Fibroblast of skin of abdomen (primary cell): ENCODE measurements around the gene MCOLN1.
A peak's percentile ranks its signal among the peaks of the same experiment; 100 is the strongest.
"Not testable (repeated sequence)": the region's sequence is repeated elsewhere in the genome, so short reads cannot be mapped to it uniquely, and the experiment has no call there.

ENCODE experiments used
- DNase-seq: peaks from one replicate; pipeline ENCODE4 v3.0.0-alpha.2; 2013

The MCOLN1 gene

DNA sequence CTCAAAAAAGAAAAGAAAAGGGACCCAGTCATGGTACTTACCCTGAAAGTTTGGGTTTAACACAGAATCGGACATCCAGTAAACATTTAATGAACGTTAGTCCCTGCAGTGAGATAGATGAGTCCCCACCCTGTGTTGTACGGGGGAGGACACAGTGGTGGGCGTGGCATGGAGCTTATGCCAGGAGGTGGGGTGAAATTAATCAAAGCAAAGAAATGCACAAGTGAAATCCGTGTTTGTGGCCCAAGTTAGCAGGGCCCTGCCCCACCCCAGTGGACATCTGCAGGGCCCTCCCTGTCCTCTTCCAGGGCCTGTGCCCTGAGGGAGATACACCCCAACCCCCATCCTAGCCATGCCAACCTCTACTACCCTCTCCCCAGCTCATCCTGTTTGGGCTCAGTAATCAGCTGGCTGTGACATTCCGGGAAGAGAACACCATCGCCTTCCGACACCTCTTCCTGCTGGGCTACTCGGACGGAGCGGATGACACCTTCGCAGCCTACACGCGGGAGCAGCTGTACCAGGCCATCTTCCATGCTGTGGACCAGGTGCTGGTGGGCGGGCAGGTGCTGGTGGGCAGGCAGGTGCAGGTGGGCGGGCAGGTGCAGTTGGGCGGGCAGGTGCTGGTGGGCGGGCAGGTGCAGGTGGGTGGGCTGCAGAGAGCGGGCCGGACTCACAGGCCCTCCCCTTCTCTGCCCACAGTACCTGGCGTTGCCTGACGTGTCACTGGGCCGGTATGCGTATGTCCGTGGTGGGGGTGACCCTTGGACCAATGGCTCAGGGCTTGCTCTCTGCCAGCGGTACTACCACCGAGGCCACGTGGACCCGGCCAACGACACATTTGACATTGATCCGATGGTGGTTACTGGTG is 3.9 kb downstream of the MCOLN1 start:
- DNase-seq = no peak

GRCh38 chr19:7527516-7528191 is 5.2 kb downstream of the MCOLN1 start:
- no peak for DNase-seq

DNA sequence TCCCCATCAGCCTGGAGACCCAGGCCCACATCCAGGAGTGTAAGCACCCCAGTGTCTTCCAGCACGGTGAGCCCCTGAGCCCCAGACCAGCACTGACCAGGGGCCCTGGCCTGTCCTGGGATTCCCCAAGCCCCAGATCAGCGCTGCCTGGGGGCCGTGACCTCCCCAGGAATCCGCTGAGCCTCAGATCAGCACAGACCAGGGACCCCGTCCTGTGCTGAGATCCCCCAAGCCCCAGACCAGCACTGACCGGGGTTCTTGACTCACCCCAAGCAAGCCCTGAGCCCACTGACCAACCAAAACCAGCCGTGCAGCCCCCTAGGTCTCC is 5.7 kb downstream of the MCOLN1 start:
- no peak for DNase-seq

DNA sequence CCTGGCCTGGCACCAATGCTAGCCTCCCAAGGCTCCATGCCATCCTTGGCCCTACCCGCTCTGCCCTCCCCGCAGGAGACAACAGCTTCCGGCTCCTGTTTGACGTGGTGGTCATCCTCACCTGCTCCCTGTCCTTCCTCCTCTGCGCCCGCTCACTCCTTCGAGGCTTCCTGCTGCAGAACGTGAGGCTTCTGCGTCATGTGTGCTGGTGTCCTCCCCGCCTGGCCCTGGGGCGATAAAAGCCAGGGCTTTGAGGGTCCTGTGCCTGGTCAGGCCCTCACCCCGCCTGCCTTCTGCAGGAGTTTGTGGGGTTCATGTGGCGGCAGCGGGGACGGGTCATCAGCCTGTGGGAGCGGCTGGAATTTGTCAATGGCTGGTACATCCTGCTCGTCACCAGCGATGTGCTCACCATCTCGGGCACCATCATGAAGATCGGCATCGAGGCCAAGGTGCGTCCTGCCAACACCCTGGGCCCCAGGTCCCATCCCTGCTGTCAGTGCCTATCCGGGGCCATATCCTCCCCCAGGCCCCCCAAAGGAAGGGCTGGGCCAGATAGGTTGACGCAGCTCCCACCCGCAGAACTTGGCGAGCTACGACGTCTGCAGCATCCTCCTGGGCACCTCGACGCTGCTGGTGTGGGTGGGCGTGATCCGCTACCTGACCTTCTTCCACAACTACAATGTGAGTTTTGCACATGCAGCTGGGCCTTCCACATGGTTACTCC is 6.3 kb downstream of the MCOLN1 start:
- no peak for DNase-seq

DNA sequence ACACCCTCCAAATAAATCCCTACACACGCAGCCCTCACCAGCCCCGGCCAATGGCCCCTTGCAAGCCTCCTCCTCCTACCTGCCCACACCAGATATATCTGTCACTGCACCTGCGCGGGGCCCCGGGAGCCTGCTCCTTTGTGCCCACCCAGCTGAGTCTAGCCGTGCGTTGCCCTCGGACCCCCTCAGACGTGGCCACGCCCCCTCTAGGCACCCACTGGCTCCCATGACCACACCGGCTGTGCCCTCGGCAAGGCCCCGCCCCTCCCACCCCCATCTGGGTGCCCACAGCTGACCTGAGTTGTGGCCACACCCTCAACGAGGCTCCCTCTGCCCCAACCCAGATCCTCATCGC is 6.8 kb downstream of the MCOLN1 start:
- no peak for DNase-seq

GRCh38 chr19:7529610-7530490 is 7.4 kb downstream of the MCOLN1 start:
- DNase-seq = no peak

- peak; percentile 63 for DNase-seq
Observed at GRCh38 chr19:7533281-7533885, 11.0 kb downstream of the MCOLN1 start.

DNA sequence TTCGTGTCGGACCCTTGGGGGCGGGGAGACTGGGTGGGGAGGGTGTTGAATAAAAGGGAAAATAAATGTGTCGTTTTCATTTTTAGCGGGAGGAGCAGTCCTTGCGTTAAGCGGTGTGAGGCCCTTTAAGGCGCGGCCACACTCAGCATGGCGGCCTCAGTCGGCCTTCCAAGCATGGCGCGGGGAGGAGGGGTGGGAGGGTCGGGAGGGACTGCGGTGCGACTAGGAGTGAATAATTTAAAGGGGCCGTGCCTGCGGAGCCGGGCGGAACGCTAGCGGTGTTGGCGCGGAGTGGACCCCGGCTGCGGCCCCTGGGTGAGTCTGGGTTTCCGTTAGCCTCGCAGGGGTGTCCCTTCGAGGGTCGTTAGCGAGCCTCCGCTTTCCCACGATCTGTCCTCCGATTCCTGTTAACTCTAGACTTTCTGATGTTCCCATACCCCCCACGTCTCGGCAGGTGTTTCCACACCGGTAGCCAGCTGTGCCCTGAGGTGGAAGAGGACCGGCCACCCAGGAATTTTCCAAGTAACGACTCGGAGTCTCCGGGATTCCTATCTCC is 11.6 kb downstream of the MCOLN1 start:
- peak; percentile 86 for DNase-seq

GRCh38 chr19:7534531-7535046 is 12.2 kb downstream of the MCOLN1 start:
- peak; percentile 86 for DNase-seq

GRCh38 chr19:7535047-7535997 is 12.9 kb downstream of the MCOLN1 start, which contains the start of gene PNPLA6:
TSS of gene PNPLA6 (plus strand) at chr19:7535717. CDS start at chr19:7535789, 72 bp downstream.
- DNase-seq = peak; percentile 92

DNA sequence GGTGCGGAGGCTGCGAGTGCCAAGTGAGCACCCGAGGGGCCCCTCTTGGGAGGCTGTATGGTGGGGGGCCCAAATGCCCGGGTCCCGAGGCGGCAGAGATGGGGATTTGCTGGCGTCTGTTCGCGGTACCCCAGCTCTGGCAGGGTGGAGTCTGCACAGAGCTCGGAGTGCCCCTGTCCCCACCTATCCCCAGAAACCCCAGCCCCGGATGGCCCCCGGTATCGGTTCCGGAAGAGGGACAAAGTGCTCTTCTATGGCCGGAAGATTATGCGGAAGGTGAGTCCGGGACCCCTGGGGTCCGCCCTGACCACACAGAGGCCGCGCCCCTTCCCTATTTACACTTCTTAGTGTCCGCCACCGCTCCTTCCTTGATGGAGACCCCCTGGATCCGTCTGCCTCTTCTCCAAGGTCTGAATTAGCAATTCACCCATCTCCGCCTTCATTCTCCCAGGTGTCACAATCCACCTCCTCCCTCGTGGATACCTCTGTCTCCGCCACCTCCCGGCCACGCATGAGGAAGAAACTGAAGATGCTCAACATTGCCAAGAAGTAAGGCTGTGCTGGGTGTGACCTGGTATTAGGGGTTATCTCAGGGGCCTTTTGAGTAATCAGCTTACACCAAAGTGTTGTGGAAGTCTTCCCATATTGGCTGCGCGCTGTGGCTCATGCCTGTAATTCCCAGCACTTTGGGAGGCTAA is 13.7 kb downstream of the MCOLN1 start:
- DNase-seq = no peak

DNA sequence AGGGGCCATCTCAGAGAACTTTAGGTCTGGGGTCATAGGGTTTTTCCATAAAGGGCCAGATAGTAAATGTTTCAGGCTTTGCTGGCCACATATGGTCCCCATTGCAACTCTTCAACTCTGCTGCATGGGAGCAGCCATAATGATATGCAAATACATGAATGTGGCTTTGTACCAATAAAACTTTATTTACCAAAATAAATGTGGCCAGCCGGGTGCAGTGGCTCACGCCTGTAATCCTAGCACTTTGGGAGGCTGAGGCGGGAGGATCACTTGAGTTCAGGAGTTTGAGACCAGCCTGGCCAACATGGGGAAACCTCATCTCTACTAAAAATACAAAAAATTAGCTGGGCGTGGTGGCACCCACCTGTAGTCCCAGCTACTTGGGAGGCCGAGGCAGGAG is 16.6 kb downstream of the MCOLN1 start:
- DNase-seq = not testable (repeated sequence)

DNA sequence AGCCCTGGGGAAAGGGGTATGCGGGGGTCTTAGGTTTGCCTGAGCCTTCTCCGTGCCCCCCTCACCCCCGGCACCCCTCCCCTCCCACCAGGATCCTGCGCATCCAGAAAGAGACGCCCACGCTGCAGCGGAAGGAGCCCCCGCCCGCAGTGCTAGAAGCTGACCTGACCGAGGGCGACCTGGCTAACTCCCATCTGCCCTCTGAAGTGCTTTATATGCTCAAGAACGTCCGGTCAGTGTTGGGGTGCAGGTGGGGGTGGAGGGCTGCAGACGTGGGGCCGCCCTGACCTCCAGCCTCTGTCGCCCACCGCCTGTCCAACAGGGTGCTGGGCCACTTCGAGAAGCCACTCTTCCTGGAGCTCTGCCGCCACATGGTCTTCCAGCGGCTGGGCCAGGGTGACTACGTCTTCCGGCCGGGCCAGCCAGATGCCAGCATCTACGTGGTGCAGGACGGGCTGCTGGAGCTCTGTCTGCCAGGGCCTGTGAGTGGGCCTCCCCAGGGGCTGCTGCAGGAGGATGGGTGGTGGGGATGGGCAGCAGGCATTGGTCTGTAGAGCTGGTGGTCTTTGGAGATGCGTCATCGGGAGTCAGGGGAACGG is 17.5 kb downstream of the MCOLN1 start:
- no peak for DNase-seq

DNA sequence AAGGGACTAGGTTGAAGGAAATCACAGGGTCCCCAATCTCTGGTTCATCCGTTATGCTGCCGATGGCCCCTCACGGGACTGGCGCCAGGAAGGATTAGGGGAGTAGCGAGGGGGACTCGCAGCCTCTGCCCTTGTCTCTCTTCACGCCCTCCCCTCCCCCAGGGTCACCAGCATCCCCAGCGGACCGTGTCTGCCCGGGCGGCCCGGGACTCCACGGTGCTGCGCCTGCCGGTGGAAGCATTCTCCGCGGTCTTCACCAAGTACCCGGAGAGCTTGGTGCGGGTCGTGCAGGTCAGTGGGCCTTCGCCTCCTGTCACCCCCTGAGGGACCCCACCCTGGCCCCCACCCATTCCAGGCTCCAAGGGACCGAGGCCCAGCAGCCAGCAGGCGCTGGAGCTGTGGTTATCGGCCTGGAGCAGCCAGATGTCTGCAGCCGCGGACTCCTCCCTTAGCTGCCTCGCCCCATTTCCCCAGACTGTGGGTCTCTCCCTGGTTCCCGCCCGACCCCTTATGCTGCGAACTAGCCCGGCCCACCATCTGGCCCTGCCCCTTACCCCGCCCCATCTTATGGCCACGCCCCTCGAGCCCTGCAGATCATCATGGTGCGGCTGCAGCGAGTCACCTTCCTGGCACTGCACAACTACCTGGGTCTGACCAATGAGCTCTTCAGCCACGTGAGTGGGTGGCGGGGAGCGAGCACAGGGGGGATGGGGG is 18.5 kb downstream of the MCOLN1 start:
- DNase-seq = peak; percentile 32

- no peak for DNase-seq
Observed at GRCh38 chr19:7541475-7541824, 19.0 kb downstream of the MCOLN1 start.

DNA sequence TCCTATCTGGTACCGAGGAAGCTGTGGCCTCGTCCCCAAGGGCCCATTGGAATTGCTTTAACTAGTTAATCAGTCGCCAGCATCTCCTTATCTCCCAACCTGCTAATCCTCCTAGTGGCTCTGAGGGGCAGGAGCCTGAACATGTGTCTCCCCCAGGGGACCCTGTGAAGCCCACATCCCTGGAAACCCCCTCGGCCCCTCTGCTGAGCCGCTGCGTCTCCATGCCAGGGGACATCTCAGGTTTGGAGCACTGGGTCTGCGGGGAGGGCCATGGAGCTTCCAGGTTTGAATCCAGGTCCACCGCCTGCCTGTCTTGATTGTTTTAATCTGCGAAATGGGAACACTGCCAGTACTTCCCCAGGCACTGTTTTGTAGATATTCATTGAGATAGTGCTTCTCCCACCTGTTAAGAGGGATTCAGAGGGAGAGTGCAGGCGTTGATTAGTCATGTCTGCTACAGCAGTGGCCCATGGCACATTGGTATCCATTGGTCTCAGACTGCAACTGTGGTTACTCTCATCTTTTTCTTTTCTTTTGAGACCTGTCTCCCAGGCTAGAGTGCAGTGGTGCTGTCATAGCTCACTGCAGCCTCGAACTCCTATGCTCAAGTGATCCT is 19.5 kb downstream of the MCOLN1 start:
- DNase-seq = no peak

DNA sequence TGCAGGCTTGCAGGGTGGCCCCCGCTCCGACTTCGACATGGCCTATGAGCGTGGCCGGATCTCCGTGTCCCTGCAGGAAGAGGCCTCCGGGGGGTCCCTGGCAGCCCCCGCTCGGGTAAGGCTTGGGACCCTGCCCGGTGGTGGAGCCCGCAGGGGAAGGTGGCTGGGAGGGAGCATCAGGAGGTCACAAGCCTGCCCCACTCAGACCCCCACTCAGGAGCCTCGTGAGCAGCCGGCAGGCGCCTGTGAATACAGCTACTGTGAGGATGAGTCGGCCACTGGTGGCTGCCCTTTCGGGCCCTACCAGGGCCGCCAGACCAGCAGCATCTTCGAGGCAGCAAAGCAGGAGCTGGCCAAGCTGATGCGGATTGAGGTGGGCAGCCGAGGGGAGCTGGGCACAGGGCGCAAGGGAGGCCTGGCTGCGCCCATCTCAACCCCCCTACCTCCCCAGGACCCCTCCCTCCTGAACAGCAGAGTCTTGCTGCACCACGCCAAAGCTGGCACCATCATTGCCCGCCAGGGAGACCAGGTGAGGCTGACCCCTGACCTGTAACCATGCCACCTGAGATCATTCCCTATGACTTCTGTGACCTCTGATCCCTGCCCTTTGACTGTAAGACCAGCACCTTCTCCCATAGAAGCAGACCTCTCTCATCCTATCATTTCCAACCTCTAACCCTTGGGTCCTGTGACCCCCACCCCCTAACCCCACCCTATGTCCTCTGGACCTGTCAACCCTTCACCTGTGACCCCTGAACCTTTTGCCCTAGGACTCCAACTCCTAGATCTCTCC is 20.3 kb downstream of the MCOLN1 start:
- DNase-seq = no peak
